ENCODE data around the gene GRK4. TPM values are rescaled to one million over a fixed set of nuclear protein-coding genes. Genes with fewer than 3 reads are reported as not detected.
A peak's percentile ranks its signal among the peaks of the same experiment; 100 is the strongest.
"Not testable (repeated sequence)": the region's sequence is repeated elsewhere in the genome, so short reads cannot be mapped to it uniquely, and the experiment has no call there.

GRK4 gene
- total RNA-seq, 1 donor from 2014 or later = 1.9 TPM

DNA sequence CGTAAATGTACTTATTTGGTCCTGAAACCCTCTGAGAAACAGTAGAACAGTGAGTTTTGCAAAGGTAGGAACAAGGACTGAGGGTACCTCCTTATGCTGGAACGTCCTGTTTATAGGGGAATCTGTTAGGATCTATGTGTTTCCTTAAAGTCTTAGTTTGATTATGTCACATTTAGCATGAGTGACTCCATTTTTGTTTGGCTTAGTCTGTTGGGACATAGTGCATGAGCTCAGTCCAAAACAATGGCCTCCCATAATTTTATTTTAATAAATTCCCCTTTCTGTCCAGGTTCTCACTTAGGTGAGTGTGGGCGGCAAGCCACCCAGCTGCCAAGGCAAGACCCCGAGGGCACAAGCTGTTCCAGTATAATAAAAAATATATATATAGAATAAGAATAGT, 83.3 kb downstream of the GRK4 start:
- TF ChIP-seq, protein P1, sequence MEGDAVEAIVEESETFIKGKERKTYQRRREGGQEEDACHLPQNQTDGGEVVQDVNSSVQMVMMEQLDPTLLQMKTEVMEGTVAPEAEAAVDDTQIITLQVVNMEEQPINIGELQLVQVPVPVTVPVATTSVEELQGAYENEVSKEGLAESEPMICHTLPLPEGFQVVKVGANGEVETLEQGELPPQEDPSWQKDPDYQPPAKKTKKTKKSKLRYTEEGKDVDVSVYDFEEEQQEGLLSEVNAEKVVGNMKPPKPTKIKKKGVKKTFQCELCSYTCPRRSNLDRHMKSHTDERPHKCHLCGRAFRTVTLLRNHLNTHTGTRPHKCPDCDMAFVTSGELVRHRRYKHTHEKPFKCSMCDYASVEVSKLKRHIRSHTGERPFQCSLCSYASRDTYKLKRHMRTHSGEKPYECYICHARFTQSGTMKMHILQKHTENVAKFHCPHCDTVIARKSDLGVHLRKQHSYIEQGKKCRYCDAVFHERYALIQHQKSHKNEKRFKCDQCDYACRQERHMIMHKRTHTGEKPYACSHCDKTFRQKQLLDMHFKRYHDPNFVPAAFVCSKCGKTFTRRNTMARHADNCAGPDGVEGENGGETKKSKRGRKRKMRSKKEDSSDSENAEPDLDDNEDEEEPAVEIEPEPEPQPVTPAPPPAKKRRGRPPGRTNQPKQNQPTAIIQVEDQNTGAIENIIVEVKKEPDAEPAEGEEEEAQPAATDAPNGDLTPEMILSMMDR (IDR thresholded peaks at IDR 0.05) = no peak
- Histone ChIP-seq H3K27ac (no peak overlapping the region), H3K36me3 (no peaks in the 10 kb centered on the region), H3K4me1 (peaks cover 1 to 3% of the 10 kb centered on the region in 2 donors), H3K9me3 (no peaks in the 10 kb centered on the region), H3K4me3 (no peak overlapping the region), H3K27me3 (no peaks in the 10 kb centered on the region)
- no peak for DNase-seq (ENCODE audit: low spot score in 2 of 2)
- intact Hi-C loops (cut with DNase I) = no loop called here

DNA sequence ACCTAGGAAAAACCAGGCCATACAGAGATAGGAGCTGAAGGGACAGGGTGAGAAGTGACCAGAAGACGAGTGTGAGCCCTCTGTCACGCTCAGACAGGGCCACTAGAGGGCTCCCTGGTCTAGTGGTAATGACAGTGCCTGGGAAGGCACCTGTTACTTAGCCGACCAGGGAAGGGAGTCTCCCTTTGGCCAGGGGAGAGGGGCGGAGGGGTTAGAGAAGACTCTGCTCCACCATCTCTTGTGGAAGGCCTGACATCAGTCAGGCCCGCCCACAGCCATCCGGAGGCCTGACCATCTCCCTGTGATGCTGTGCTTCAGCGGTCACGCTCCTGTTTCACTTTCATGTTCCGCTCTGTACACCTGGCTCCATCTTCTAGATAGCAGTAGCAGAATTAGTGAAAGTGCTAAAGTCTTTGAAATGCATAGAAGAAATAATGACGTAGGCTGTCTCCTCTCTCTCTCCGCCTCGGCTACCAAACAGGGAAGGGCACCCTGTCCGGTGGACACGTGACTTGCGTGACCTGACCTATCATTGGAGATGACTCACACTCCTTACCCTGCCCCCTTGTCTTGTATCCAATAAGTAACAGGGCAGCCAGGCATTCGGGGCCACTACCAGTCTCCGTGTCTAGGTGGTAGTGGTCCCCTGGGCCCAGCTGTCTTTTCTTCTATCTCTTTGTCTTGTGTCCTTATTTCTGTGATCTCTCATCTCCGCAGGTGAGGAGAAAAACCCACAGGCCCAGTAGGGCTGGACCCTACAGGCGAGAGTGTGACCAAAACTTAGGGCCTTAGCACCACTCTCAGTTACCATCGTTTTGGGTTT, 84.3 kb downstream of the GRK4 start:
- no peaks in the 10 kb centered on the region for H3K4me1 ChIP-seq
- H3K9me3 ChIP-seq = no peaks in the 10 kb centered on the region
- intact Hi-C loops (cut with DNase I) = no loop called here
- no peak overlapping the region for H3K27ac ChIP-seq
- TF ChIP-seq, protein P1 (IDR thresholded peaks at IDR 0.05) = peak; percentile 34 to 78 (median 71)
- peak; percentile 31 to 82 for DNase-seq (ENCODE audit: low spot score in 2 of 2)
- no peaks in the 10 kb centered on the region for H3K36me3 ChIP-seq
- H3K27me3 ChIP-seq = no peaks in the 10 kb centered on the region
- peak overlapping the region; percentile 9 to 48 for H3K4me3 ChIP-seq

DNA sequence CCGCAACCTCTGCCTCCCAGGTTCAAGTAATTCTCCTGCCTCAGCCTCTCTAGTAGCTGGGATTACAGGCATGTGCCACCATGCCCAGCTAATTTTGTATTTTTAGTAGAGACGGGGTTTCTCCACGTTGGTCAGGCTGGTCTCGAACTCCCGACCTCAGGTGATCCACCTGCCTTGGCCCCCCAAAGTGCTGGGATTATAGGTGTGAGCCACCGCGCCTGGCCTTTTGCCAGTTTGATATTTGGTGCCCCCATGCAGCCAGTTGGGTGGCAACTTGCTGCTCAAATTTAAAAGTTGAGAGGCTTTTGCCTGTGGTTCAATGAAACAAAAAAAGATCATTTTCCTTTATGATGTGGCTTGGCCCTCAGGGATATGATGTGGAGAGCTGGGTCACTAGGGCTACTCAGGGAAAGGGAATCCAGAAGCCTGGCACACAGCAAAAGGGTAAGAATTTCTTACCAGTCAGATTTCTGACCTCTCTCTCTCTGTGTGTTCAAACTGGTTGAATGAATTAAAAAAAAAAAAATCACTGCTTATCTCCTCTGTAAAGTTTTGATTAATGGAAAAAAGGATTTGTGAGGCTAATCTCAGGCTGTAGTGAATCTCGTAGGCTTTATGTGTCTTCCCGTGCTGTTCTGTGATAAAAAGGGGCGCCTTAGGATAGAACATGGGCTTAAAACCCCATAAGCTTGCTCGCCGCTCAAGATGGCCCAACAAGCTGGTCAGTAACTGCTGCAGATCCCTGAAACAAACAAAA, 87.9 kb downstream of the GRK4 start:
- H3K27ac ChIP-seq; H3K4me1 ChIP-seq; H3K4me3 ChIP-seq; H3K36me3 ChIP-seq; H3K27me3 ChIP-seq; intact Hi-C loops (cut with DNase I); H3K9me3 ChIP-seq: not testable (repeated sequence)
- DNase-seq (ENCODE audit: low spot score in 2 of 2) = peak in 1 of 2 donors; percentile 30

DNA sequence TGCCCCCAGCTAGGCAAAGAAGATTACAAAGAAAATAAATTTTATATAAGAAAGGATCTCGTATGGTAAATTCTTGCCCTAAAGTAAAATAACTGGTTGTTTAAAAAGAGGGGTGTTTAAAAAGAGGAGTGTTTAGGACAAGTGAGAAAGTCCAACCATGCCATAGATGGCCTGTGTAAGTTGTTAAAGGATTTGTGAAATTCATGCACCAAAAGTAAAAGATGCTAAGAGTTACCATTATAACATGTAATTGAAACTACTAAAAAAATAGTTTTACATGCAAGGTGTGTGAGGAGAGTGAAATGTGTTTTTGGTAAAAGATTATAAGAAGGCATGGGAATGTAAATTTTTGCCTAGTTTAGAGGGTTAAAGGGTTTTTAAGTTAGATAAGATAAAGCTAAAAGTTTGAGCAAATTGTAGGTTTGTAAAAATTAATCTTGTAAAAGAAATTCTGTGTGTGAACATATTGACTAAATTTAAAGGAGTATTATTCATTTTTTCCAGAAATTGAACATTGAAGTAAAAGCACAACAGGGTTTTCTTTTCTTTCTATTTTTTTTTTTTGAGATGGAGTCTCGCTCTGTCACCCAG, 90.9 kb downstream of the GRK4 start:
- TF ChIP-seq, protein P1 (IDR thresholded peaks at IDR 0.05) = no peak

DNA sequence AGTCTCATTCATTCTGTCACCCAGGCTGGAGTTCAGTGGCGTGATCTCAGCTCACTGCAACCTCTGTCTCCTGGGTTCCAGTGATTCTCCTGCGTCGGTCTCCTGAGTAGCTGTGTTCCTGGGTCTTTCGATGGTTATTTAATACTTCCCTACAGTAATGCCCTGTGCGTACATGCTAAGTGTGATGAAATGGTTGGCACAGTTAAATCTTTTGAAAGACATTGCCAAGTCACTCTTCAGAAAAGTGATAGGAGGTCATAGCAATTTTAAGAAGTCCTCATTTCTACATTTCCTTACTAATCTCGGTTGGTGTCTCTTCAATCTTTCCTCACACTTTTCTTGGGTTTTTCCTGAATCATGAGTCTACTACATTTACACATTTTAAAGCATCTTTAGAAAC, 96.6 kb downstream of the GRK4 start:
- intact Hi-C loops (cut with DNase I) = no loop called here
- no peak for DNase-seq (ENCODE audit: low spot score in 2 of 2)
- Histone ChIP-seq H3K27ac (no peak overlapping the region), H3K4me1 (no peaks in the 10 kb centered on the region), H3K9me3 (no peaks in the 10 kb centered on the region), H3K27me3 (no peaks in the 10 kb centered on the region), H3K4me3 (no peak overlapping the region), H3K36me3 (no peaks in the 10 kb centered on the region)
- TF ChIP-seq, protein P1 (IDR thresholded peaks at IDR 0.05) = no peak

More for the DNA sequence above, 90.9 kb downstream of the GRK4 start:
- Histone ChIP-seq H3K9me3 (no peaks in the 10 kb centered on the region), H3K4me1 (no peaks in the 10 kb centered on the region), H3K4me3 (no peak overlapping the region), H3K27ac (no peak overlapping the region), H3K27me3 (no peaks in the 10 kb centered on the region), H3K36me3 (no peaks in the 10 kb centered on the region)
- intact Hi-C loops (cut with DNase I) = no loop called here
- no peak for DNase-seq (ENCODE audit: low spot score in 2 of 2)

DNA sequence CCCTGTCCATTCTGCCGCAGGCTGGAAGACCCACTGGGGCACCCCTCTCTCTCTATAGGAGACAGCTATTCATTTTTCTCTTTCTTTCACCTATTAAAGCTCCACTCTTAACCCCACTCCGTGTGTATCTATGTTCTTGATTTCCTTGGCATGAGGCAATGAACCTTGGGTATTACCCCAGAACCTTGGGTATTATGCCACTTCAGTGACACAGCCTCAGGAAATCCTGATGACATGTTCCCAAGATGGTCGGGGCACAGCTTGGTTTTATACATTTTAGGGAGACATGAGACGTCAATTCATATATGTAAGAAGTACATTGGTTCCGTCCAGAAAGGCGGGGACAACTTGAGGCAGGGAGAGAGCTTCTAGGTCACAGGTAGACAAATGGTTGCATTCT, 97.6 kb downstream of the GRK4 start:
- intact Hi-C loops (cut with DNase I) = no loop called here
- Histone ChIP-seq H3K4me1 (no peaks in the 10 kb centered on the region), H3K27me3 (no peaks in the 10 kb centered on the region), H3K4me3 (no peak overlapping the region), H3K27ac (no peak overlapping the region), H3K36me3 (no peaks in the 10 kb centered on the region), H3K9me3 (no peaks in the 10 kb centered on the region)
- no peak for DNase-seq (ENCODE audit: low spot score in 2 of 2)
- TF ChIP-seq, protein P1 (IDR thresholded peaks at IDR 0.05) = no peak
